Measurements from ENCODE around the gene ITPR2. TPM values are rescaled to one million over a fixed set of nuclear protein-coding genes. Genes with fewer than 3 reads are reported as not detected.

ITPR2 gene
- total and polyA plus RNA-seq, 4 donors: 4.1 to 47.0 (median 26.5) TPM

DNA sequence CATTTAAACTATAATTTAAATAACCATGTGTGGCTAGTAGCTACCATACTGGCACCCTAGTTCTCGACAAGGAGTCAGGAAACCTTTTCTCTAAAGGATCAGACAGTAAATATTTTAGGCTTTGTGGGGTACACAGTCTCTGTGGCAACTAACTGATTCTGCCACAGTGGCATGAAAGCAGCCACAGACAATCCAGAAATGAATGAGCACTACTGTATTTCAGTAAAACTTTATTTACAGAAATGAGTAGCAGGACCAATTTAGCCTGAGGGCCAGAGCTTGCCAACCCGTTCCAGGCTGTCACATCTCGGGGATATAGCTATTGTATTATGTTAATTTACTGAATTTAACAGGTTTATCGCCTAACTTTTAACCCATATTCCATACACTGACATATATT lies 278.7 kb downstream of the ITPR2 start:
- Histone ChIP-seq H3K4me1 (ENCODE audit: control insufficient read depth in 5 of 5, insufficient read depth in 5 of 5, low read length in 5 of 5) (no peaks in the 10 kb centered on the region), H3K9me3 (ENCODE audit: control insufficient read depth in 4 of 4, insufficient read depth in 3 of 4, low read length in 3 of 4) (no peaks in the 10 kb centered on the region), H3K36me3 (ENCODE audit: control insufficient read depth in 4 of 4, insufficient read depth in 4 of 4, low read length in 4 of 4) (peaks cover 0 to 3% (median 2%) of the 10 kb centered on the region in 4 donors), H3K27me3 (ENCODE audit: control insufficient read depth in 3 of 3, insufficient read depth in 3 of 3, low read length in 2 of 3) (no peaks in the 10 kb centered on the region), H3K9ac (ENCODE audit: insufficient read depth in 1 of 2, low read length in 2 of 2) (no peak overlapping the region), H3K4me3 (no peak overlapping the region), H3K27ac (ENCODE audit: low read depth in 1 of 2, low read length in 1 of 2) (no peak overlapping the region)
- WGBS, 2 donors: 91 to 93% methylated on average over 4 of the region's 4 CpGs
- TF ChIP-seq, protein P1, sequence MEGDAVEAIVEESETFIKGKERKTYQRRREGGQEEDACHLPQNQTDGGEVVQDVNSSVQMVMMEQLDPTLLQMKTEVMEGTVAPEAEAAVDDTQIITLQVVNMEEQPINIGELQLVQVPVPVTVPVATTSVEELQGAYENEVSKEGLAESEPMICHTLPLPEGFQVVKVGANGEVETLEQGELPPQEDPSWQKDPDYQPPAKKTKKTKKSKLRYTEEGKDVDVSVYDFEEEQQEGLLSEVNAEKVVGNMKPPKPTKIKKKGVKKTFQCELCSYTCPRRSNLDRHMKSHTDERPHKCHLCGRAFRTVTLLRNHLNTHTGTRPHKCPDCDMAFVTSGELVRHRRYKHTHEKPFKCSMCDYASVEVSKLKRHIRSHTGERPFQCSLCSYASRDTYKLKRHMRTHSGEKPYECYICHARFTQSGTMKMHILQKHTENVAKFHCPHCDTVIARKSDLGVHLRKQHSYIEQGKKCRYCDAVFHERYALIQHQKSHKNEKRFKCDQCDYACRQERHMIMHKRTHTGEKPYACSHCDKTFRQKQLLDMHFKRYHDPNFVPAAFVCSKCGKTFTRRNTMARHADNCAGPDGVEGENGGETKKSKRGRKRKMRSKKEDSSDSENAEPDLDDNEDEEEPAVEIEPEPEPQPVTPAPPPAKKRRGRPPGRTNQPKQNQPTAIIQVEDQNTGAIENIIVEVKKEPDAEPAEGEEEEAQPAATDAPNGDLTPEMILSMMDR (IDR thresholded peaks at IDR 0.05; ENCODE audit: control extremely low read depth, extremely low read depth): no peak
- ATAC-seq (ENCODE audit: insufficient read depth, low FRiP score) (no peak), DNase-seq (no peak)

DNA sequence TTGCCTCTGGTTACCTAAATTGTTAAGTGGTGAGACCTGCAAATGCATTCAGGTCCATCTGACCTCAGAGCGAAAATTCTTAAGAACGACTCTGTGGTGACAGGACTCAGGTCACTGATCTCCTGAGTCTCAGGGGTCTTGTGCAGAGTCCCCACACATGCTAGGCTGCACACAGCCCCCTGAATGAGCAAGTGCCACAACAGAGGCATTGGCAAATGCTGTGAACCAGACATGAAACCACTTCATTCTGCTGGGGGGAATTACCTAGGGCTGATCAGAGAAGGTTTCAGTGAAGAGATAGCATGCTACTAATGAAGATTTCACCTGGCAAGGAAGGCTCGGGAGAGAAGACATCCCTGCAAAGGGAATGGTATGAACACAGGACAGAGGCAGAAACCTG lies 281.6 kb downstream of the ITPR2 start:
- H3K4me3 ChIP-seq: no peak overlapping the region
- DNase-seq: no peak
- peaks cover 0 to 3% (median 1%) of the 10 kb centered on the region in 4 donors for H3K36me3 ChIP-seq (ENCODE audit: control insufficient read depth in 4 of 4, insufficient read depth in 4 of 4, low read length in 4 of 4)
- H3K9ac ChIP-seq (ENCODE audit: insufficient read depth in 1 of 2, low read length in 2 of 2): no peak overlapping the region
- WGBS, 2 donors: 93 to 94% methylated on average over 3 of the region's 3 CpGs
- ATAC-seq (ENCODE audit: insufficient read depth, low FRiP score): peak; percentile 34
- no peaks in the 10 kb centered on the region for H3K9me3 ChIP-seq (ENCODE audit: control insufficient read depth in 4 of 4, insufficient read depth in 3 of 4, low read length in 3 of 4)
- no peak overlapping the region for H3K27ac ChIP-seq (ENCODE audit: low read depth in 1 of 2, low read length in 1 of 2)
- no peaks in the 10 kb centered on the region for H3K4me1 ChIP-seq (ENCODE audit: control insufficient read depth in 5 of 5, insufficient read depth in 5 of 5, low read length in 5 of 5)
- TF ChIP-seq, protein P1 (IDR thresholded peaks at IDR 0.05; ENCODE audit: control extremely low read depth, extremely low read depth): no peak
- H3K27me3 ChIP-seq (ENCODE audit: control insufficient read depth in 3 of 3, insufficient read depth in 3 of 3, low read length in 2 of 3): no peaks in the 10 kb centered on the region

GRCh38 chr12:26548227-26548626 lies 284.8 kb downstream of the ITPR2 start:
- ATAC-seq (ENCODE audit: insufficient read depth, low FRiP score): no peak
- H3K27ac ChIP-seq (ENCODE audit: low read depth in 1 of 2, low read length in 1 of 2): no peak overlapping the region
- H3K9ac ChIP-seq (ENCODE audit: insufficient read depth in 1 of 2, low read length in 2 of 2): no peak overlapping the region
- H3K27me3 ChIP-seq (ENCODE audit: control insufficient read depth in 3 of 3, insufficient read depth in 3 of 3, low read length in 2 of 3): no peaks in the 10 kb centered on the region
- DNase-seq: no peak
- H3K36me3 ChIP-seq (ENCODE audit: control insufficient read depth in 4 of 4, insufficient read depth in 4 of 4, low read length in 4 of 4): peaks cover 0 to 5% (median under 1%) of the 10 kb centered on the region in 4 donors
- TF ChIP-seq, protein P1 (IDR thresholded peaks at IDR 0.05; ENCODE audit: control extremely low read depth, extremely low read depth): no peak
- peaks cover 0 to 3% (median 0%) of the 10 kb centered on the region in 5 donors for H3K4me1 ChIP-seq (ENCODE audit: control insufficient read depth in 5 of 5, insufficient read depth in 5 of 5, low read length in 5 of 5)
- H3K4me3 ChIP-seq: no peak overlapping the region
- peaks cover 0 to 6% (median 0%) of the 10 kb centered on the region in 4 donors for H3K9me3 ChIP-seq (ENCODE audit: control insufficient read depth in 4 of 4, insufficient read depth in 3 of 4, low read length in 3 of 4)
- WGBS, 2 donors: 88 to 97% methylated on average over 2 of the region's 2 CpGs
